Ishikawa (cell line): Measurements from ENCODE around the gene CAMK2A.

Source experiments
- CEBPB ChIP-seq: IDR thresholded peaks from 2 replicates; pipeline ENCODE4 v1.6.1; 2012
- EGR1 ChIP-seq: IDR thresholded peaks from 2 replicates; pipeline ENCODE4 v1.6.1; 2012
- EP300 ChIP-seq: IDR thresholded peaks from 2 replicates; pipeline ENCODE4 v1.6.1; 2012; ENCODE audit warnings: borderline replicate concordance
- FOXM1 ChIP-seq: IDR thresholded peaks from 2 replicates; pipeline ENCODE4 v1.6.1; 2012; ENCODE audit warnings: low read depth, borderline replicate concordance
- MAX ChIP-seq: IDR thresholded peaks from 2 replicates; pipeline ENCODE4 v1.6.1; 2012
- NFIC ChIP-seq: IDR thresholded peaks from 2 replicates; pipeline ENCODE4 v1.6.1; 2012
- RAD21 ChIP-seq: IDR thresholded peaks from 2 replicates; pipeline ENCODE4 v1.6.1; 2012; ENCODE audit warnings: low read depth
- TAF1 ChIP-seq: IDR thresholded peaks from 2 replicates; pipeline ENCODE4 v1.6.1; 2012; ENCODE audit warnings: low read depth, mild to moderate bottlenecking
- TCF12 ChIP-seq: IDR thresholded peaks from 2 replicates; pipeline ENCODE4 v1.6.1; 2012; ENCODE audit warnings: low read depth
- ZBTB7A ChIP-seq: IDR thresholded peaks from 2 replicates; pipeline ENCODE4 v1.6.1; 2012; ENCODE audit warnings: low read depth
- TF ChIP-seq, protein P1 (sequence below): IDR thresholded peaks from 2 replicates; pipeline ENCODE4 v1.6.1; 2012
- TF ChIP-seq, protein P2 (sequence below): IDR thresholded peaks from 2 replicates; pipeline ENCODE4 v1.6.1; 2012; ENCODE audit warnings: low read depth, mild to moderate bottlenecking

DNA sequence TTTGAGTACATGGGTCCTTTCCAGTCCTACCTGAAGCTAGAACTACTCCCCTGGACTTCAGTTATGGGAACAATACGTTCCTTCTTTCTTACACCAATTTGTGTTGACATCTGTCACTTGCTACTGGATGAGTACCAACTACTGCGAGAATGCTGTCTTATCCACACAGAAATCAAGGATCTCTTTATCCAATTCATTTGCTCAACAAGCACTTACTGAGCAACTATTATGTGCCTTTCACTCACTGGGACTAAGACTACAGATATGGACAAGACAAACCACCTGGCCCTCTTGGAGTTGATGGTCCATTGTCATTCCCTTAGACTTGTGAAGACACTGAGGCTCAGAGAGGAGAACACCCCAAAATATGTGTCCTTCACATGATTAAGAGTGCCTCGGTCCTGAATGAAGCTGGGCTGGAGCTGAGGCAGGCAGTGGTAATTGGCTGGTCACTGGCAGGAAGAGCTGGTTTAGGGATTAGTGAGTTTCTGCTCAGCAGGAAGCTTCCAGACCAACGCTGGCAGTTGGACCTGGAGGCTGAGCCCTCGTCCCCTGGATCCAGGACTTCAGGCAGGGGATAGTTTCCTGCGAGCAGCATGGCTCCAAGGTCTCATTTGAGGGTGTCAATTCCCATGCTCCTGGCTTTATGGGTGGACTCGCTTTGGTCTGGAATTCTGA is 21.6 kb upstream of the CAMK2A start:
- TF ChIP-seq ZBTB7A (no peak), NFIC (no peak), MAX (no peak), TCF12 (no peak), TAF1 (no peak), RAD21 (no peak), CEBPB (no peak), EP300 (no peak), FOXM1 (no peak), EGR1 (no peak)
- TF ChIP-seq, protein P1, sequence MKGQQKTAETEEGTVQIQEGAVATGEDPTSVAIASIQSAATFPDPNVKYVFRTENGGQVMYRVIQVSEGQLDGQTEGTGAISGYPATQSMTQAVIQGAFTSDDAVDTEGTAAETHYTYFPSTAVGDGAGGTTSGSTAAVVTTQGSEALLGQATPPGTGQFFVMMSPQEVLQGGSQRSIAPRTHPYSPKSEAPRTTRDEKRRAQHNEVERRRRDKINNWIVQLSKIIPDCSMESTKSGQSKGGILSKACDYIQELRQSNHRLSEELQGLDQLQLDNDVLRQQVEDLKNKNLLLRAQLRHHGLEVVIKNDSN, result no peak
- TF ChIP-seq, protein P2, sequence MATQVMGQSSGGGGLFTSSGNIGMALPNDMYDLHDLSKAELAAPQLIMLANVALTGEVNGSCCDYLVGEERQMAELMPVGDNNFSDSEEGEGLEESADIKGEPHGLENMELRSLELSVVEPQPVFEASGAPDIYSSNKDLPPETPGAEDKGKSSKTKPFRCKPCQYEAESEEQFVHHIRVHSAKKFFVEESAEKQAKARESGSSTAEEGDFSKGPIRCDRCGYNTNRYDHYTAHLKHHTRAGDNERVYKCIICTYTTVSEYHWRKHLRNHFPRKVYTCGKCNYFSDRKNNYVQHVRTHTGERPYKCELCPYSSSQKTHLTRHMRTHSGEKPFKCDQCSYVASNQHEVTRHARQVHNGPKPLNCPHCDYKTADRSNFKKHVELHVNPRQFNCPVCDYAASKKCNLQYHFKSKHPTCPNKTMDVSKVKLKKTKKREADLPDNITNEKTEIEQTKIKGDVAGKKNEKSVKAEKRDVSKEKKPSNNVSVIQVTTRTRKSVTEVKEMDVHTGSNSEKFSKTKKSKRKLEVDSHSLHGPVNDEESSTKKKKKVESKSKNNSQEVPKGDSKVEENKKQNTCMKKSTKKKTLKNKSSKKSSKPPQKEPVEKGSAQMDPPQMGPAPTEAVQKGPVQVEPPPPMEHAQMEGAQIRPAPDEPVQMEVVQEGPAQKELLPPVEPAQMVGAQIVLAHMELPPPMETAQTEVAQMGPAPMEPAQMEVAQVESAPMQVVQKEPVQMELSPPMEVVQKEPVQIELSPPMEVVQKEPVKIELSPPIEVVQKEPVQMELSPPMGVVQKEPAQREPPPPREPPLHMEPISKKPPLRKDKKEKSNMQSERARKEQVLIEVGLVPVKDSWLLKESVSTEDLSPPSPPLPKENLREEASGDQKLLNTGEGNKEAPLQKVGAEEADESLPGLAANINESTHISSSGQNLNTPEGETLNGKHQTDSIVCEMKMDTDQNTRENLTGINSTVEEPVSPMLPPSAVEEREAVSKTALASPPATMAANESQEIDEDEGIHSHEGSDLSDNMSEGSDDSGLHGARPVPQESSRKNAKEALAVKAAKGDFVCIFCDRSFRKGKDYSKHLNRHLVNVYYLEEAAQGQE, result no peak
